ENCODE data around the gene SSR1.

DNA sequence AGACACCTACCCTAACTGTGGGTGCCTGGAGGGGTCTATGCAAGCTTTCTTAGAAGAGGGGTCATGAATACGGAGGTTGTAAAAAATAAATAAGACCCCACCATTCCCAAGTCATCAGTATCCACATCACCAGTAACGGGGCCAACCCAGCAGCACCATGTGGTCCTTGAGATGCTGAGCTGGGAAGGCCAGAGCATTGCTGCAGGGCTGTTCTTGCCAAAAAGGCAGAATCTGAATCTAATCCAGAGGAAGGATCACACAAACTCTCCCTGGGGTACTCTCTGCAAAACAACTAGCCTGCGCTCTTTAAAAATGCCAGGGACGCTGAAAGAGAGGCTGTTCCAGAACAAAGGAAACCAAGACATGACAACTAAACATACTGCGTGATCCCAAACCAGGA lies 43.2 kb downstream of the SSR1 start:
- no peak for TF ChIP-seq CTCF (IDR thresholded peaks at IDR 0.05)
- TF ChIP-seq ZFX (IDR thresholded peaks at IDR 0.05; ENCODE audit: borderline replicate concordance), result no peak

All from 22Rv1 (cell line).